ENCODE measurements around the gene CROT. TPM values are rescaled to one million over a fixed set of nuclear protein-coding genes. Genes with fewer than 3 reads are reported as not detected.

CROT gene
- total and polyA plus RNA-seq, 2 experiments from 2014 or later: 8.9 to 14.0 TPM

DNA sequence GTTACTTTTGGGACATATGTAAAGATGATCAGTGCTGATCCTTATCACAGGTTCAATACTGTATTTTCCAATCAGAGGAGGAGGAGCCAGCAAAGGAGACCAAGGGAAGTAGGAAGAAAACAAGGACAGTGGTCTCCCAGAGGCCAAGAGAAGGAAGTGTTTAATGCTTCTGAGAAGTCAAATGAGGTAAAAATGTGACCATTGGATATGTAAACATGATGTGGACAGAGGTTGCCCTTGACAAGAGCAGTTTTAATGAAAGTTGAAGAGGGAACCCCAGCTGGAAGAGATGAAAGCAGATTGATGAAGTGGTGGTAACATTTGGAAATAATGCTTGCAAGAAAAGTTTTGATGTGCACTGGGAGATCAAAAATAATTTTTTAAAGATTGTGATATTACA is 18.8 kb downstream of the CROT start:
- Histone ChIP-seq H3K4me3 (no peak overlapping the region), H3K27me3 (ENCODE audit: insufficient read depth) (no peaks in the 10 kb centered on the region), H3K27ac (ENCODE audit: low read depth) (no peak overlapping the region), H3K4me1 (ENCODE audit: insufficient read depth) (no peaks in the 10 kb centered on the region), H3K9me2 (ENCODE audit: insufficient read depth) (0 out of 2 replicates have a peak, but pooled peaks cover 4% of the 10 kb centered on the region), H2AFZ (no peak overlapping the region), H3K79me2 (replicated peaks; ENCODE audit: insufficient read depth) (no peaks in the 10 kb centered on the region), H3K4me2 (no peak overlapping the region), H4K20me1 (replicated peaks; ENCODE audit: insufficient read depth) (no peaks in the 10 kb centered on the region), H3K36me3 (ENCODE audit: insufficient read depth) (no peaks in the 10 kb centered on the region), H3F3A (replicated peaks; ENCODE audit: low read depth) (no peaks in the 10 kb centered on the region)
- H3K4me1 Mint-ChIP-seq: no peaks in the 10 kb centered on the region
- no peak overlapping the region for H3K27ac Mint-ChIP-seq
- H3K4me3 Mint-ChIP-seq: no peak overlapping the region
- peaks cover 14% of the 10 kb centered on the region; the same call in 2 of the 3 replicates for H3K36me3 Mint-ChIP-seq (ENCODE audit: low read depth)
- H3K9me3 Mint-ChIP-seq: no peaks in the 10 kb centered on the region
- H3K27me3 Mint-ChIP-seq (ENCODE audit: insufficient read depth, low read depth, poor library complexity): no peaks in the 10 kb centered on the region
- no peak for TF ChIP-seq CREB1 (CRISPR knock-in tag; IDR thresholded peaks at IDR 0.05; ENCODE audit: low read depth)
- TF ChIP-seq, protein P1, sequence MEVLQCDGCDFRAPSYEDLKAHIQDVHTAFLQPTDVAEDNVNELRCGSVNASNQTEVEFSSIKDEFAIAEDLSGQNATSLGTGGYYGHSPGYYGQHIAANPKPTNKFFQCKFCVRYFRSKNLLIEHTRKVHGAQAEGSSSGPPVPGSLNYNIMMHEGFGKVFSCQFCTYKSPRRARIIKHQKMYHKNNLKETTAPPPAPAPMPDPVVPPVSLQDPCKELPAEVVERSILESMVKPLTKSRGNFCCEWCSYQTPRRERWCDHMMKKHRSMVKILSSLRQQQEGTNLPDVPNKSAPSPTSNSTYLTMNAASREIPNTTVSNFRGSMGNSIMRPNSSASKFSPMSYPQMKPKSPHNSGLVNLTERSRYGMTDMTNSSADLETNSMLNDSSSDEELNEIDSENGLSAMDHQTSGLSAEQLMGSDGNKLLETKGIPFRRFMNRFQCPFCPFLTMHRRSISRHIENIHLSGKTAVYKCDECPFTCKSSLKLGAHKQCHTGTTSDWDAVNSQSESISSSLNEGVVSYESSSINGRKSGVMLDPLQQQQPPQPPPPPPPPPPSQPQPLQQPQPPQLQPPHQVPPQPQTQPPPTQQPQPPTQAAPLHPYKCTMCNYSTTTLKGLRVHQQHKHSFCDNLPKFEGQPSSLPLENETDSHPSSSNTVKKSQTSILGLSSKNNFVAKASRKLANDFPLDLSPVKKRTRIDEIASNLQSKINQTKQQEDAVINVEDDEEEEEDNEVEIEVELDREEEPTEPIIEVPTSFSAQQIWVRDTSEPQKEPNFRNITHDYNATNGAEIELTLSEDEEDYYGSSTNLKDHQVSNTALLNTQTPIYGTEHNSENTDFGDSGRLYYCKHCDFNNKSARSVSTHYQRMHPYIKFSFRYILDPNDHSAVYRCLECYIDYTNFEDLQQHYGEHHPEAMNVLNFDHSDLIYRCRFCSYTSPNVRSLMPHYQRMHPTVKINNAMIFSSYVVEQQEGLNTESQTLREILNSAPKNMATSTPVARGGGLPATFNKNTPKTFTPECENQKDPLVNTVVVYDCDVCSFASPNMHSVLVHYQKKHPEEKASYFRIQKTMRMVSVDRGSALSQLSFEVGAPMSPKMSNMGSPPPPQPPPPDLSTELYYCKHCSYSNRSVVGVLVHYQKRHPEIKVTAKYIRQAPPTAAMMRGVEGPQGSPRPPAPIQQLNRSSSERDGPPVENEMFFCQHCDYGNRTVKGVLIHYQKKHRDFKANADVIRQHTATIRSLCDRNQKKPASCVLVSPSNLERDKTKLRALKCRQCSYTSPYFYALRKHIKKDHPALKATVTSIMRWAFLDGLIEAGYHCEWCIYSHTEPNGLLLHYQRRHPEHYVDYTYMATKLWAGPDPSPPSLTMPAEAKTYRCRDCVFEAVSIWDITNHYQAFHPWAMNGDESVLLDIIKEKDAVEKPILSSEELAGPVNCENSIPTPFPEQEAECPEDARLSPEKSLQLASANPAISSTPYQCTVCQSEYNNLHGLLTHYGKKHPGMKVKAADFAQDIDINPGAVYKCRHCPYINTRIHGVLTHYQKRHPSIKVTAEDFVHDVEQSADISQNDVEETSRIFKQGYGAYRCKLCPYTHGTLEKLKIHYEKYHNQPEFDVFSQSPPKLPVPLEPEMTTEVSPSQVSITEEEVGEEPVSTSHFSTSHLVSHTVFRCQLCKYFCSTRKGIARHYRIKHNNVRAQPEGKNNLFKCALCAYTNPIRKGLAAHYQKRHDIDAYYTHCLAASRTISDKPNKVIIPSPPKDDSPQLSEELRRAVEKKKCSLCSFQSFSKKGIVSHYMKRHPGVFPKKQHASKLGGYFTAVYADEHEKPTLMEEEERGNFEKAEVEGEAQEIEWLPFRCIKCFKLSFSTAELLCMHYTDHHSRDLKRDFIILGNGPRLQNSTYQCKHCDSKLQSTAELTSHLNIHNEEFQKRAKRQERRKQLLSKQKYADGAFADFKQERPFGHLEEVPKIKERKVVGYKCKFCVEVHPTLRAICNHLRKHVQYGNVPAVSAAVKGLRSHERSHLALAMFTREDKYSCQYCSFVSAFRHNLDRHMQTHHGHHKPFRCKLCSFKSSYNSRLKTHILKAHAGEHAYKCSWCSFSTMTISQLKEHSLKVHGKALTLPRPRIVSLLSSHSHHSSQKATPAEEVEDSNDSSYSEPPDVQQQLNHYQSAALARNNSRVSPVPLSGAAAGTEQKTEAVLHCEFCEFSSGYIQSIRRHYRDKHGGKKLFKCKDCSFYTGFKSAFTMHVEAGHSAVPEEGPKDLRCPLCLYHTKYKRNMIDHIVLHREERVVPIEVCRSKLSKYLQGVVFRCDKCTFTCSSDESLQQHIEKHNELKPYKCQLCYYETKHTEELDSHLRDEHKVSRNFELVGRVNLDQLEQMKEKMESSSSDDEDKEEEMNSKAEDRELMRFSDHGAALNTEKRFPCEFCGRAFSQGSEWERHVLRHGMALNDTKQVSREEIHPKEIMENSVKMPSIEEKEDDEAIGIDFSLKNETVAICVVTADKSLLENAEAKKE (CRISPR knock-in tag; IDR thresholded peaks at IDR 0.05): no peak
- TF ChIP-seq STAT1 (IDR thresholded peaks at IDR 0.05; ENCODE audit: unreplicated experiment): no peak
- TF ChIP-seq JUNB (IDR thresholded peaks at IDR 0.05; ENCODE audit: unreplicated experiment): no peak
- no peak for TF ChIP-seq EZH2 (IDR thresholded peaks at IDR 0.05; ENCODE audit: low read depth, unreplicated experiment)
- no peak for TF ChIP-seq NANOG (IDR thresholded peaks at IDR 0.05; ENCODE audit: borderline replicate concordance)
- TF ChIP-seq, protein P2, sequence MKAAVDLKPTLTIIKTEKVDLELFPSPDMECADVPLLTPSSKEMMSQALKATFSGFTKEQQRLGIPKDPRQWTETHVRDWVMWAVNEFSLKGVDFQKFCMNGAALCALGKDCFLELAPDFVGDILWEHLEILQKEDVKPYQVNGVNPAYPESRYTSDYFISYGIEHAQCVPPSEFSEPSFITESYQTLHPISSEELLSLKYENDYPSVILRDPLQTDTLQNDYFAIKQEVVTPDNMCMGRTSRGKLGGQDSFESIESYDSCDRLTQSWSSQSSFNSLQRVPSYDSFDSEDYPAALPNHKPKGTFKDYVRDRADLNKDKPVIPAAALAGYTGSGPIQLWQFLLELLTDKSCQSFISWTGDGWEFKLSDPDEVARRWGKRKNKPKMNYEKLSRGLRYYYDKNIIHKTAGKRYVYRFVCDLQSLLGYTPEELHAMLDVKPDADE (IDR thresholded peaks at IDR 0.05): no peak
- no peak for ATAC-seq
- no peak for DNase-seq (ENCODE audit: low spot score)

All from GM23338 (cell line).